Activated CD8-positive, alpha-beta T cell treated with anti-CD3 and anti-CD28 coated beads for 36 hours (primary cell): Measurements from ENCODE around the gene MCEMP1. TPM values are rescaled to one million over a fixed set of nuclear protein-coding genes. Genes with fewer than 3 reads are reported as not detected.
A peak's percentile ranks its signal among the peaks of the same experiment; 100 is the strongest.

Experiments used
- ATAC-seq: fragments of 200-7000 bp; cut with Tn5 transposase; one replicate; pipeline ENCODE4 v1.10.0; 2021; ENCODE audit warnings: mild to moderate bottlenecking, moderate library complexity
- CTCF ChIA-PET: fragments of 350-600 bp; sonication (Branson Sonifier 250); formaldehyde crosslinking; loops from one replicate; lab custom pipeline; 2021; ENCODE audit warnings: antibody characterized with exemption; lab: Charles Lee
- POLR2A ChIA-PET: fragments of 350-600 bp; sonication (Branson Sonifier 250); formaldehyde crosslinking; loops from one replicate; lab custom pipeline; 2021; ENCODE audit warnings: antibody characterized with exemption; lab: Charles Lee
- DNase-seq: peaks from one replicate; pipeline ENCODE4 v3.0.0-alpha.2; 2020
- H3K27ac Mint-ChIP-seq: one replicate; pipeline ENCODE4 v1.8.0; 2021; ENCODE audit warnings: mild to moderate bottlenecking, mixed read lengths
- H3K27me3 Mint-ChIP-seq: one replicate; pipeline ENCODE4 v1.8.0; 2021; ENCODE audit warnings: mixed read lengths
- H3K36me3 Mint-ChIP-seq: one replicate; pipeline ENCODE4 v1.8.0; 2021; ENCODE audit warnings: low read depth, mixed read lengths
- H3K4me1 Mint-ChIP-seq: one replicate; pipeline ENCODE4 v1.8.0; 2021; ENCODE audit warnings: low read depth, mixed read lengths
- H3K4me3 Mint-ChIP-seq: one replicate; pipeline ENCODE4 v1.8.0; 2021; ENCODE audit warnings: mild to moderate bottlenecking, moderate library complexity, mixed read lengths
- H3K9me3 Mint-ChIP-seq: one replicate; pipeline ENCODE4 v1.8.0; 2021; ENCODE audit warnings: mixed read lengths
- CTCF ChIP-seq: fragments of 200-600 bp; IDR thresholded peaks from one replicate; pipeline ENCODE4 v1.8.0; 2022; ENCODE audit warnings: antibody characterized with exemption, mild to moderate bottlenecking
- intact Hi-C: fragments of 100-400 bp; cut with micrococcal nuclease; formaldehyde crosslinking; loops from one replicate; pipeline ENCODE4 v1.10.0; 2022
- total RNA-seq, 2 experiments: library from RNA; stranded (reverse); gene quantifications; one replicate each; pipeline ENCODE4 v1.2.3, GENCODE V29; 2021

The MCEMP1 gene
- total RNA-seq, 2 experiments from 2014 or later, result not detected

- ChIA-PET POLR2A (interaction anchor here (1.2 to 1.9 kb wide), 2 partner anchors 11 to 50 kb away, joined by 3 to 6 read pairs; partner anchors contain the start of genes PET100, RETN and XAB2), CTCF (interaction anchor here (0.8 to 3.6 kb wide), 28 partner anchors 8 to 578 kb away, joined by 3 to 74 read pairs (median 6); partner anchors contain the start of genes CD209, PET100, RETN and XAB2)
- Mint-ChIP-seq H3K27ac (peak overlapping the region; percentile 61), H3K36me3 (peaks cover 15% of the 10 kb centered on the region), H3K4me3 (peak overlapping the region; percentile 92), H3K27me3 (peaks cover 29% of the 10 kb centered on the region), H3K9me3 (no peaks in the 10 kb centered on the region), H3K4me1 (peaks cover 50% of the 10 kb centered on the region)
- intact Hi-C loops, result loop anchor here (5.0 kb wide), 2 partner anchors 113 to 117 kb away; no protein-coding TSS in a partner anchor
- ATAC-seq (no peak), DNase-seq (no peak)
- TF ChIP-seq CTCF, result no peak
Measured at GRCh38 chr19:7679771-7680605, 3.1 kb downstream of the MCEMP1 start.

GRCh38 chr19:7680606-7681339 lies 3.9 kb downstream of the MCEMP1 start, which contains the start of gene TRAPPC5:
TRAPPC5 (plus strand) TSS chr19:7680833; CDS start chr19:7682254, 1,421 bp downstream.
- peak; percentile 99 for TF ChIP-seq CTCF
- Mint-ChIP-seq H3K4me1 (peaks cover 52% of the 10 kb centered on the region), H3K9me3 (no peaks in the 10 kb centered on the region), H3K27me3 (peaks cover 27% of the 10 kb centered on the region), H3K27ac (peak within 1 kb of the TSS; percentile 95), H3K4me3 (peak within 1 kb of the TSS; percentile 92), H3K36me3 (peaks cover 15% of the 10 kb centered on the region)
- DNase-seq (peak; percentile 88), ATAC-seq (peak; percentile 38)
- intact Hi-C loops, result loop anchor here (5.0 kb wide), 2 partner anchors 113 to 117 kb away; no protein-coding TSS in a partner anchor
- ChIA-PET CTCF (interaction anchor here (0.6 to 3.6 kb wide), 68 partner anchors 8 to 578 kb away, joined by 3 to 74 read pairs (median 4); partner anchors contain the start of genes CD209, PET100, PNPLA6 and RETN), POLR2A (interaction anchor here (0.7 to 1.9 kb wide), 8 partner anchors 12 to 112 kb away, joined by 3 to 6 read pairs (median 4); partner anchors contain the start of genes PET100, RETN, STXBP2 and XAB2)

GRCh38 chr19:7681340-7682174 lies 4.7 kb downstream of the MCEMP1 start:
- peak; percentile 68 for TF ChIP-seq CTCF
- POLR2A ChIA-PET, result interaction anchor here (0.7 to 1.9 kb wide), 8 partner anchors 13 to 113 kb away, joined by 3 to 6 read pairs (median 4); partner anchors contain the start of genes PET100, RETN, STXBP2 and XAB2
- DNase-seq, result peak; percentile 96
- Mint-ChIP-seq H3K9me3 (no peaks in the 10 kb centered on the region), H3K4me1 (peaks cover 46% of the 10 kb centered on the region), H3K36me3 (peaks cover 15% of the 10 kb centered on the region), H3K27me3 (peaks cover 20% of the 10 kb centered on the region), H3K4me3 (peak overlapping the region; percentile 92), H3K27ac (peak overlapping the region; percentile 95)
- intact Hi-C loops, result loop anchor here (5.0 kb wide), 2 partner anchors 114 to 116 kb away; no protein-coding TSS in a partner anchor
- CTCF ChIA-PET, result interaction anchor here (0.6 to 3.6 kb wide), 65 partner anchors 9 to 579 kb away, joined by 3 to 74 read pairs (median 5); partner anchors contain the start of genes CD209, PET100, PNPLA6 and RETN
- ATAC-seq, result peak; percentile 71

- ATAC-seq, result no peak
- CTCF ChIA-PET, result interaction anchor here (3.2 to 3.6 kb wide), 2 partner anchors 13 to 118 kb away, joined by 28 to 50 read pairs; partner anchors contain the start of gene RETN
- Mint-ChIP-seq H3K9me3 (no peaks in the 10 kb centered on the region), H3K27me3 (peaks cover 13% of the 10 kb centered on the region), H3K36me3 (peaks cover 15% of the 10 kb centered on the region), H3K4me1 (peaks cover 39% of the 10 kb centered on the region), H3K4me3 (peak overlapping the region; percentile 92), H3K27ac (no peak overlapping the region)
- POLR2A ChIA-PET, result no interaction called here
- intact Hi-C loops, result loop anchor here (5.0 kb wide), 2 partner anchors 115 kb away; no protein-coding TSS in a partner anchor
- no peak for TF ChIP-seq CTCF
- DNase-seq, result no peak
Measured at GRCh38 chr19:7682175-7682855, 5.4 kb downstream of the MCEMP1 start.
